ENCODE measurements around the gene BAZ2A.
"Not testable (repeated sequence)": the region's sequence is repeated elsewhere in the genome, so short reads cannot be mapped to it uniquely, and the experiment has no call there.

The BAZ2A gene

GRCh38 chr12:56630180-56630632, at the start of gene BAZ2A:
BAZ2A (minus strand) TSS chr12:56630326; CDS start chr12:56617530, 12,796 bp downstream.
- peak; percentile 81 for DNase-seq (ENCODE audit: low read depth, low spot score)

- no peak for DNase-seq (ENCODE audit: low read depth, low spot score)
These were observed 48.7 kb upstream of the BAZ2A start for GRCh38 chr12:56678852-56679251.

GRCh38 chr12:56677680-56678079, 47.6 kb upstream of the BAZ2A start:
- DNase-seq (ENCODE audit: low read depth, low spot score), result no peak

GRCh38 chr12:56676851-56677580, 46.9 kb upstream of the BAZ2A start:
- DNase-seq (ENCODE audit: low read depth, low spot score), result no peak

- no peak for DNase-seq (ENCODE audit: low read depth, low spot score)
These were observed 41.5 kb upstream of the BAZ2A start for GRCh38 chr12:56671608-56672007.

GRCh38 chr12:56670836-56671235, 40.7 kb upstream of the BAZ2A start:
- DNase-seq (ENCODE audit: low read depth, low spot score), result no peak

GRCh38 chr12:56668197-56668457, 38.0 kb upstream of the BAZ2A start:
- DNase-seq (ENCODE audit: low read depth, low spot score), result no peak

GRCh38 chr12:56661979-56662638, 32.0 kb upstream of the BAZ2A start:
- no peak for DNase-seq (ENCODE audit: low read depth, low spot score)

- DNase-seq (ENCODE audit: low read depth, low spot score), result no peak
These were observed 31.4 kb upstream of the BAZ2A start for GRCh38 chr12:56661560-56661959.

- no peak for DNase-seq (ENCODE audit: low read depth, low spot score)
These were observed 28.8 kb upstream of the BAZ2A start for GRCh38 chr12:56658921-56659320.

GRCh38 chr12:56657416-56658379, 27.6 kb upstream of the BAZ2A start:
- no peak for DNase-seq (ENCODE audit: low read depth, low spot score)

- not testable (repeated sequence) for DNase-seq (ENCODE audit: low read depth, low spot score)
These were observed 23.7 kb upstream of the BAZ2A start for GRCh38 chr12:56653781-56654180.

GRCh38 chr12:56648023-56648422, 17.9 kb upstream of the BAZ2A start:
- DNase-seq (ENCODE audit: low read depth, low spot score), result not testable (repeated sequence)

GRCh38 chr12:56645717-56646446, 15.8 kb upstream of the BAZ2A start, which contains the start of gene ATP5F1B:
ATP5F1B (minus strand) TSS chr12:56645984; CDS start chr12:56645963, 21 bp downstream.
- peak; percentile 99 for DNase-seq (ENCODE audit: low read depth, low spot score)

- peak; percentile 31 for DNase-seq (ENCODE audit: low read depth, low spot score)
These were observed 15.1 kb upstream of the BAZ2A start for GRCh38 chr12:56645201-56645716.

- DNase-seq (ENCODE audit: low read depth, low spot score), result no peak
These were observed 14.5 kb upstream of the BAZ2A start for GRCh38 chr12:56644654-56645053.

GRCh38 chr12:56641219-56641618, 11.1 kb upstream of the BAZ2A start:
- DNase-seq (ENCODE audit: low read depth, low spot score), result no peak

- DNase-seq (ENCODE audit: low read depth, low spot score), result no peak
These were observed 7.5 kb upstream of the BAZ2A start for GRCh38 chr12:56637621-56638020.

GRCh38 chr12:56636675-56637540, 6.8 kb upstream of the BAZ2A start:
- DNase-seq (ENCODE audit: low read depth, low spot score), result peak; percentile 99
